ENCODE data around the gene DMKN.

The DMKN gene

GRCh38 chr19:35549174-35549788, 35.8 kb upstream of the DMKN start:
- peak; percentile 72 for TF ChIP-seq CTCF (IDR thresholded peaks at IDR 0.05; ENCODE audit: borderline replicate concordance, insufficient read depth, low read depth, low read length)
- no peak overlapping the region for H3K4me3 ChIP-seq (ENCODE audit: low read depth, low read length)

- no peak for TF ChIP-seq CTCF (IDR thresholded peaks at IDR 0.05; ENCODE audit: borderline replicate concordance, insufficient read depth, low read depth, low read length)
- peak overlapping the region; percentile 77 for H3K4me3 ChIP-seq (ENCODE audit: low read depth, low read length)
Measured at GRCh38 chr19:35546532-35546931, 33.1 kb upstream of the DMKN start.

- no peak for TF ChIP-seq CTCF (IDR thresholded peaks at IDR 0.05; ENCODE audit: borderline replicate concordance, insufficient read depth, low read depth, low read length)
- H3K4me3 ChIP-seq (ENCODE audit: low read depth, low read length): peak overlapping the region; percentile 77
Measured at GRCh38 chr19:35545855-35546381, 32.5 kb upstream of the DMKN start.

GRCh38 chr19:35545001-35545854, 31.8 kb upstream of the DMKN start, which contains the start of gene TMEM147:
TSS of gene TMEM147 (plus strand) at chr19:35545626. CDS start at chr19:35545740, 114 bp downstream.
- TF ChIP-seq CTCF (IDR thresholded peaks at IDR 0.05; ENCODE audit: borderline replicate concordance, insufficient read depth, low read depth, low read length): no peak
- peak within 1 kb of the TSS; percentile 77 for H3K4me3 ChIP-seq (ENCODE audit: low read depth, low read length)

GRCh38 chr19:35544110-35544802, 30.8 kb upstream of the DMKN start:
- no peak for TF ChIP-seq CTCF (IDR thresholded peaks at IDR 0.05; ENCODE audit: borderline replicate concordance, insufficient read depth, low read depth, low read length)
- H3K4me3 ChIP-seq (ENCODE audit: low read depth, low read length): peak overlapping the region; percentile 77

GRCh38 chr19:35543280-35544109, 30.0 kb upstream of the DMKN start:
- H3K4me3 ChIP-seq (ENCODE audit: low read depth, low read length): no peak overlapping the region

More at GRCh38 chr19:35543280-35544109, 30.0 kb upstream of the DMKN start:
- TF ChIP-seq CTCF (IDR thresholded peaks at IDR 0.05; ENCODE audit: borderline replicate concordance, insufficient read depth, low read depth, low read length): no peak
